Fibroblast of lung (primary cell): ENCODE data around the gene SERPINA10. TPM values are rescaled to one million over a fixed set of nuclear protein-coding genes. Genes with fewer than 3 reads are reported as not detected.

Experiments used
- DNase-seq, 2 donors: peaks; one replicate each; pipeline versions ENCODE4 v3.0.0 to v3.0.0-alpha.2; 2010; ENCODE audit warnings: low read depth in 2 of 2
- H2AFZ ChIP-seq: 2 replicates; pipeline ENCODE4 v1.5.1; 2012; ENCODE audit warnings: low read length, control low read depth, inconsistent platforms
- H3K27ac ChIP-seq: 2 replicates; pipeline ENCODE4 v1.5.1; 2011; ENCODE audit warnings: low read length, control low read depth; ENCODE audit not compliant: insufficient read depth
- H3K27me3 ChIP-seq: 2 replicates; pipeline ENCODE4 v1.5.1; 2011; ENCODE audit warnings: mild to moderate bottlenecking, low read length; ENCODE audit not compliant: control insufficient read depth, insufficient read depth
- H3K36me3 ChIP-seq: 2 replicates; pipeline ENCODE4 v1.5.1; 2011; ENCODE audit warnings: low read length; ENCODE audit not compliant: control insufficient read depth, insufficient read depth
- H3K4me1 ChIP-seq: 2 replicates; pipeline ENCODE4 v1.5.1; 2011; ENCODE audit warnings: low read length; ENCODE audit not compliant: control insufficient read depth, insufficient read depth; ENCODE audit errors: extremely low read depth
- H3K4me2 ChIP-seq: 2 replicates; pipeline ENCODE4 v1.5.1; 2011; ENCODE audit warnings: low read length, control low read depth; ENCODE audit not compliant: insufficient read depth; ENCODE audit errors: extremely low read depth
- H3K4me3 ChIP-seq, 4 experiments: fragments of 200-600 bp in 1 of 4; sonication (generic) in 1 of 4; replicated peaks in 1 of 4; 2 replicates each; pipeline ENCODE4 v1.5.1; 2011 to 2016; ENCODE audit warnings: low read length in 4 of 4, low read depth in 3 of 4, mild to moderate bottlenecking in 3 of 4, control low read depth in 2 of 4, inconsistent platforms in 1 of 4, mixed read lengths in 1 of 4; ENCODE audit not compliant: insufficient read depth in 1 of 4; ENCODE audit errors: control extremely low read depth in 1 of 4
- H3K79me2 ChIP-seq: 2 replicates; pipeline ENCODE4 v1.5.1; 2012; ENCODE audit warnings: mild to moderate bottlenecking, low read length, inconsistent platforms; ENCODE audit not compliant: control insufficient read depth, insufficient read depth
- H3K9ac ChIP-seq: 2 replicates; pipeline ENCODE4 v1.5.1; 2011; ENCODE audit warnings: mild to moderate bottlenecking, low read length, control low read depth; ENCODE audit not compliant: insufficient read depth
- H3K9me3 ChIP-seq: 2 replicates; pipeline ENCODE4 v1.5.1; 2012; ENCODE audit warnings: low read depth, low read length; ENCODE audit not compliant: control insufficient read depth, insufficient read depth
- H4K20me1 ChIP-seq: 2 replicates; pipeline ENCODE4 v1.5.1; 2011; ENCODE audit warnings: low read length; ENCODE audit not compliant: control insufficient read depth, insufficient read depth; ENCODE audit errors: extremely low read depth
- EZH2 ChIP-seq: IDR thresholded peaks from 2 replicates; pipeline ENCODE4 v1.5.1; 2012; ENCODE audit warnings: low read length, control low read depth, mild to moderate bottlenecking; ENCODE audit errors: missing control alignments
- polyA plus RNA-seq, 2 donors: library from polyadenylated mRNA; depleted of rRNA in 1 of 2; stranded (reverse) in 1 of 2; unstranded in 1 of 2; fragments of >200 nt; gene quantifications; 2 replicates each; pipeline ENCODE4 v1.2.1, GENCODE V29; 2011 to 2012; ENCODE audit warnings: missing spikeins in 1 of 2
- total RNA-seq: library from RNA; depleted of rRNA; stranded (reverse); fragments of >200 nt; gene quantifications from 2 replicates; pipeline ENCODE4 v1.2.1, GENCODE V29; 2014
- TF ChIP-seq, protein P1 (sequence below), 2 donors: IDR thresholded peaks in 1 of 2; conservative IDR thresholded peaks in 1 of 2; 1 replicate in 1 of 2; 2 replicates in 1 of 2; pipeline ENCODE4 v1.5.1; 2011 to 2012; ENCODE audit warnings: low read length in 2 of 2, control low read depth in 1 of 2, inconsistent platforms in 1 of 2, low read depth in 1 of 2, mild to moderate bottlenecking in 1 of 2

The SERPINA10 gene
- total and polyA plus RNA-seq, 2 donors (not counting 1 experiment from before 2014, with no cell fraction given): not detected

DNA sequence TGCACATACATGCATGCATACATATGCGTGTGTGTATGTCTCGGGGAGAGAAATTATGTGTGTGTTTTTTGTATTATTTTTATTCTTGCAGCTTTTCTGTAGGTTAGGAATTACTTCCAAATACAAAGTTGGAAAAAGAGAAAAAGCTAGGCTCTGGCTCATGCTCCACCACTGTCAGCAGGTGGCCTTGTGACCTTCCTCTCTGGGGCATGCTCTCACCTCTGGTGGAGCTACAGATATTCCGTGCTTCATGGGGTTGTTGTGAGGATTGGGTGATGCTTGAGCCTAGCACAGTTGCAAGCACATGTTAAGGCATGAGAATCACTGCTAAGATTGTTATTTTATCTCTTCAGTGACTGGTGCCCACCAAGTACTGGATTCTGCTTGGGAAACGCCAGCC, 36.8 kb upstream of the SERPINA10 start:
- no peak for DNase-seq
- Histone ChIP-seq H3K9me3 (no peaks in the 10 kb centered on the region), H4K20me1 (no peaks in the 10 kb centered on the region), H2AFZ (no peak overlapping the region), H3K79me2 (no peaks in the 10 kb centered on the region), H3K27me3 (no peaks in the 10 kb centered on the region), H3K4me3 (no peak overlapping the region), H3K4me1 (no peaks in the 10 kb centered on the region), H3K36me3 (no peaks in the 10 kb centered on the region), H3K4me2 (no peak overlapping the region), H3K9ac (no peak overlapping the region), H3K27ac (no peak overlapping the region)
- TF ChIP-seq, protein P1, sequence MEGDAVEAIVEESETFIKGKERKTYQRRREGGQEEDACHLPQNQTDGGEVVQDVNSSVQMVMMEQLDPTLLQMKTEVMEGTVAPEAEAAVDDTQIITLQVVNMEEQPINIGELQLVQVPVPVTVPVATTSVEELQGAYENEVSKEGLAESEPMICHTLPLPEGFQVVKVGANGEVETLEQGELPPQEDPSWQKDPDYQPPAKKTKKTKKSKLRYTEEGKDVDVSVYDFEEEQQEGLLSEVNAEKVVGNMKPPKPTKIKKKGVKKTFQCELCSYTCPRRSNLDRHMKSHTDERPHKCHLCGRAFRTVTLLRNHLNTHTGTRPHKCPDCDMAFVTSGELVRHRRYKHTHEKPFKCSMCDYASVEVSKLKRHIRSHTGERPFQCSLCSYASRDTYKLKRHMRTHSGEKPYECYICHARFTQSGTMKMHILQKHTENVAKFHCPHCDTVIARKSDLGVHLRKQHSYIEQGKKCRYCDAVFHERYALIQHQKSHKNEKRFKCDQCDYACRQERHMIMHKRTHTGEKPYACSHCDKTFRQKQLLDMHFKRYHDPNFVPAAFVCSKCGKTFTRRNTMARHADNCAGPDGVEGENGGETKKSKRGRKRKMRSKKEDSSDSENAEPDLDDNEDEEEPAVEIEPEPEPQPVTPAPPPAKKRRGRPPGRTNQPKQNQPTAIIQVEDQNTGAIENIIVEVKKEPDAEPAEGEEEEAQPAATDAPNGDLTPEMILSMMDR (conservative IDR thresholded peaks at IDR 0.05 in 1 of 2, IDR thresholded peaks at IDR 0.05 in 1 of 2; ENCODE audit: low read depth in 1 of 2, low read length in 2 of 2): no peak
- no peak for TF ChIP-seq EZH2

DNA sequence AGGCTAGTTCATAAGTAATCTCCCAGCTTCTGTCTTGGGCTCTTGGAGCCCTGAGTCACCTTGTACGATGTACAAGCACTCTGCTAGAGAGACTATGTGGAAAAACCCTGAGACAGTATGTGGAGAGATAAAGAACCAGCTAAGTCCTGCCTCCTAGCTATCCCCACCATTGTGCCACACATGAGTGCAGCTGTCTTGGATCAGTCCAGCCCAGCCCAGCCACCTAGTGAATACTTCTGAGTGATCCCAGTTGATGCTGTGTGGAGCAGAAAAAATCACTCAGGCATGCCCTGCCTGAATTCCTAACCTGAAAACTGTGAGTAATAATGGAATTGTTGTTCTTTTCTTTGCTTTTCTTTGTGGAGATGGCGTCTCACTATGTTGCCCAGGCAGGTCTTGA, 35.1 kb upstream of the SERPINA10 start:
- no peaks in the 10 kb centered on the region for H4K20me1 ChIP-seq
- H3K79me2 ChIP-seq: no peaks in the 10 kb centered on the region
- no peaks in the 10 kb centered on the region for H3K27me3 ChIP-seq
- no peak overlapping the region for H3K9ac ChIP-seq
- H3K9me3 ChIP-seq: no peaks in the 10 kb centered on the region
- DNase-seq: no peak
- no peak overlapping the region for H2AFZ ChIP-seq
- TF ChIP-seq, protein P1 (conservative IDR thresholded peaks at IDR 0.05 in 1 of 2, IDR thresholded peaks at IDR 0.05 in 1 of 2; ENCODE audit: low read depth in 1 of 2, low read length in 2 of 2): no peak
- TF ChIP-seq EZH2: no peak
- no peak overlapping the region for H3K4me2 ChIP-seq
- H3K4me1 ChIP-seq: no peaks in the 10 kb centered on the region
- H3K36me3 ChIP-seq: no peaks in the 10 kb centered on the region
- no peak overlapping the region for H3K27ac ChIP-seq
- H3K4me3 ChIP-seq: no peak overlapping the region

DNA sequence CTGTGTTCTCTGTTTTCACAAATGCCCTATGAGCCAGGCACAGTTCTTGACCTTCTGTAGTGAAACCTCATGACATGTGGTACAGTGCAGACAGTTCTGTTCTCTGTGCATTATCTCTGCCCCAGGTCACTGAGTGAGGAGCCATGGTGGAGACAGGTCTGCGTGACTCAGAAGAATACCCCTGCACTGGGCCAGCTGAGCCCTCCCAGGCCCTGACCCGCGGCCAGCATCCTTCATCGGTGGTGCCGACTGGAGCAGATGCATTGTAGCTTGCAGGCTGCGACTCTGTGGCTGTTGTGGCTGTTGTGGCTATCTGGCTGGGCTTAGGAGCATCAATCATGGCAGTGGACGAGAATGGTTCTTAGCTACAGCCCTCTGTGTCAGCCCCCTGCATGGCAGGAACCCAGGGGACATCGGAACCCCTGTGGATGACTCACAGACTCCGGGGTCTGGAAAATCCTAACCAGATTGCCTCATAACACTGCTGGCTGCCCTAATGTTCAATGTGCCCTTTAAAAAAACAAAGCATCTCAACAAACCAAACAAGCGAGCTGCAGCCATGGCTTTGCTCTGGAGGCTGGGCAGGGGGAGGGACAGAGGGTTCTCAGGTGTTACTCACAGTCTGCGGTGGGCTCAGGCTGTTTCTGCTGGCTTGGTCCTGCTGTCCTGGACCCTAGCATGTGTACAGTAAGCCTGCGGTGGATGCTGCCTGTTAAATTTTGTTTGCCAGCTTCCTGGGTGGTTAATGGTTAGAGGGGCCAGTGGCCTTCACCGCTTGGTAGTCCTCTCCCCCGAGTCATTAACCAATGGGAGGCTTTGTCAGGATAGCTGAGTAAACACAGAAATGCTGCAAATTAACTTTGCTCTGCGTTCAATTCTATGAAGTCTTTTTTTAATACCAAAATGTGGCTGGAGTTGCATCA, 29.8 kb upstream of the SERPINA10 start, which contains the start of gene SERPINA6:
Gene SERPINA6, minus strand, starts transcription at position 689 of the 923 bp plus-strand sequence. CDS start 8,688 bp downstream, outside the sequence.
- TF ChIP-seq, protein P1 (conservative IDR thresholded peaks at IDR 0.05 in 1 of 2, IDR thresholded peaks at IDR 0.05 in 1 of 2; ENCODE audit: low read depth in 1 of 2, low read length in 2 of 2): no peak
- TF ChIP-seq EZH2: no peak
- Histone ChIP-seq H3K9me3 (no peaks in the 10 kb centered on the region), H3K4me2 (no peak within 1 kb of the TSS), H4K20me1 (no peaks in the 10 kb centered on the region), H3K27me3 (no peaks in the 10 kb centered on the region), H3K9ac (no peak within 1 kb of the TSS), H3K36me3 (no peaks in the 10 kb centered on the region), H3K79me2 (no peaks in the 10 kb centered on the region), H2AFZ (no peak within 1 kb of the TSS), H3K4me3 (no peak within 1 kb of the TSS), H3K4me1 (no peaks in the 10 kb centered on the region), H3K27ac (no peak within 1 kb of the TSS)
- DNase-seq: peak; percentile 66 to 83
